22Rv1 (cell line): Measurements from ENCODE around the gene LRRC3B.
"Not testable (repeated sequence)": the region's sequence is repeated elsewhere in the genome, so short reads cannot be mapped to it uniquely, and the experiment has no call there.

ENCODE experiments used
- CTCF ChIP-seq: fragments of 450-650 bp; IDR thresholded peaks from 2 replicates; pipeline ENCODE4 v1.5.1; 2017; ENCODE audit warnings: mild to moderate bottlenecking
- ZFX ChIP-seq: fragments of 450-650 bp; IDR thresholded peaks from 2 replicates; pipeline ENCODE4 v1.6.1; 2017; ENCODE audit warnings: antibody characterized with exemption, borderline replicate concordance

DNA sequence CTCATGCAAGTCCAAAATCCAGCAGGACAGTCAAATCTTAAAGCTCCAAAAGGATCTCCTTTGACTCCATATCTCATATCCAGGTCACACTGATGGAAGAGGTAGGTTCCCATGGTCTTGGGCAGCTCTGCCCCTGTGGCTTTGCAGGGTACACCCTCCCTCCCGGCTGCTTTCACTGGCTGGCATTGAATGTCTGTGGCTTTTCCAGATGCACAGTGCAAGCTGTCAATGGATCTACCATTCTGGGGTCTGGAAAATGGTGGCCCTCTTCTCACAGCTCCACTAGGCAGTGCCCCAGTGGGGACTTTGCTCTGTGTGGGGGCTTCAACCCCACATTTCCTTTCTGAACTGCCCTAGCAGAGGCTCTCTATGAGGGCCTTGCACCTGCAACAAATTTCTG lies 19.3 kb upstream of the LRRC3B start:
- TF ChIP-seq CTCF, ZFX: not testable (repeated sequence)
